ENCODE data around the gene NBEAL2.

Gene NBEAL2

DNA sequence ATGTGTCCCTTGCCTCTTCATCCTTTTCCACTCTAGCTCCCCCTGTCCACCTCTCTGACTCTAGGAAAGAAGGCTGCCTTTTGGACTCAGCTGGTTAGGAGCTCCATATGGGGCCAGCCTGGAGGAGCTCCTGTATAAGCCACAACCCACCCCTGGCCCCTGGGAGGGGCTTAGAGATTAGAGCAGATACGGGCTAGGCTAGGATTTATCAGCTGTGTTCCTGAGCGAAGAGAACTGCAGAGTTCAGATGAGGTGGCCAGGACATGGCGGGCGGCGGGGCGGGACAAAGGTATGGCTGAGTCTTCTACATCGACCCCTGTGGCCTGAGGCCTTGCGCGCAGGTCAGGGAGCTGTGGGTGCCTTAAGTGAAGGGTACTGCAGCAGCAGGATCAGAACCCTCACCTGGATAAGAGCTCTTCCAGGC is 7.9 kb downstream of the NBEAL2 start:
- no peak for DNase-seq

DNA sequence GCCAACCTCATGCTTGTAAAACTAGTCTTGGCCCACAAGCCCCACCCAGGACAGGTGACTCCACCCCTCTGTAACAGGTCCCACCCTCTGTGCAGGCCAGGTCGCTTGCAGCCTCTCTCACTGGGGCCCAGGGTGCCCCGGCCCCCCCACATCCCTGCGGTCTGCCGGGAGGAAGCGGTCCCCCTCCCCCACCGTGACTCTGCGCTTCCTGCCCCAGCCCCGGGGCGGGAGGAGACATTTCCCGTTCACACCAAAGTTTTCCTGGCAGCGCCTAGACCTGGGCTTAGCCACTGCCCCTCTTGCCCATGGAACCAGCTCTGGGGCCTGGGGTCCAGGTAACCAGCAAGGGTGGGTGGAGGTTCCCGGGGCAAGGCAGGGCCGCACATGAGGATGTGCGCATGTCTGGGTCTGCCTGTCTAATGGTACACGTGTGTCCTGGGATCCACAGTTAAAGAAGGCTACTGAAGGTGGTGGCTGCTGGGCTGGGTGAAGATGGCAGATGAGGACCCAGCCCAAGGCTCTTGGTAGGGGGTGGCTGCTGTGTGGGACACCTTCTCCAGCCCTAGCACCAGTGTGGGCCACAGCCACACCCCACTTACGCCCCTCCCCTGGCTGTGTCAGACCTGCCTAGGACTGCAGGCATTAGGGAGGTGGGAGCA is 8.4 kb downstream of the NBEAL2 start:
- DNase-seq, result no peak

DNA sequence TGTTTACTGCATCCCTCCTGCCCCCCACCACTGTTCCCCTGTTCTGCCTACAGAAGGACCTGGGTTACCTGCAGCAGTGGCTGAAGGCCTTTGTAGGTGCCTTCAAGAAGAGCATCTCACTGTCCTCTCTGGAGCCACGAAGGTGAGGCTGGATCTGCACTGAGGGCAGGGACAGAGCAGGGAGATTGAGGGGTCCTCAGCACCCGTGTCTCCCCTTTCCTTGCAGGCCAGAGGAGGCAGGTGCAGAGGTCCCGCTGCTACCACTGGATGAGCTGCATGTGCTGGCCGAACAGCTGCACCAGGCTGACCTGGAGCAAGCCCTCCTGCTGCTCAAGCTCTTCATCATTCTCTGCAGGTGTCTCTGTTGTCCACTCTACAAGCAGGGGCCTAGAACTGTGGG is 9.2 kb downstream of the NBEAL2 start:
- no peak for DNase-seq

DNA sequence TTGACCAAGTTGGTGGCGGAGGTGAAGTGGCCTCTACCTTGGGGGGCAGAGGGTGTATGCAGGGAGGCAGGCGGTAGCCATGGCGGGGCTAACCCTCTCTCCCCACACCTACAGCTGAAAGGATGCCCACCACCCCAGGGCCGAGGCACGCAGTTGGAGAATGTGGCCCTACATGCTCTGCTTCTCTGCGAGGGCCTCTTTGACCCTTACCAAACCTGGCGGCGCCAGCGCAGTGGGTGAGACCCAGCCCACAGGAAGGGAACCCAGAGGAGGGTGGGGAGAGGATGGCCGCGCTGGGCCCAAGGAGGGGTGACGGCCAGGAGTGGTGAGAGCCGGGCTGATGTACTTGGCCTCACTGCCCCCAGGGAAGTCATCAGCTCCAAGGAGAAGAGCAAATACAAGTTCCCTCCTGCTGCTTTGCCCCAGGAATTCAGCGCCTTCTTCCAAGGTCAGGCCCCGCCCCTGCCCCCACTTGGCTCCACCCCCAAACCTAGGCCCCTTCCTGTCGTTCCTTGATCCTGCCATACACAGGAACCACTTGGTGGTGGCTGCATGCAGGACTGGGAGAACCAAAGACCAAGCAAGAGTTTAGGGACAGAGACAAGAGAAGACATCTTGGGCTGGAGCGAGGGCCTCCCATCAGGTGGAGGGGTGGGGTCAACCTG is 9.8 kb downstream of the NBEAL2 start:
- DNase-seq, result no peak

DNA sequence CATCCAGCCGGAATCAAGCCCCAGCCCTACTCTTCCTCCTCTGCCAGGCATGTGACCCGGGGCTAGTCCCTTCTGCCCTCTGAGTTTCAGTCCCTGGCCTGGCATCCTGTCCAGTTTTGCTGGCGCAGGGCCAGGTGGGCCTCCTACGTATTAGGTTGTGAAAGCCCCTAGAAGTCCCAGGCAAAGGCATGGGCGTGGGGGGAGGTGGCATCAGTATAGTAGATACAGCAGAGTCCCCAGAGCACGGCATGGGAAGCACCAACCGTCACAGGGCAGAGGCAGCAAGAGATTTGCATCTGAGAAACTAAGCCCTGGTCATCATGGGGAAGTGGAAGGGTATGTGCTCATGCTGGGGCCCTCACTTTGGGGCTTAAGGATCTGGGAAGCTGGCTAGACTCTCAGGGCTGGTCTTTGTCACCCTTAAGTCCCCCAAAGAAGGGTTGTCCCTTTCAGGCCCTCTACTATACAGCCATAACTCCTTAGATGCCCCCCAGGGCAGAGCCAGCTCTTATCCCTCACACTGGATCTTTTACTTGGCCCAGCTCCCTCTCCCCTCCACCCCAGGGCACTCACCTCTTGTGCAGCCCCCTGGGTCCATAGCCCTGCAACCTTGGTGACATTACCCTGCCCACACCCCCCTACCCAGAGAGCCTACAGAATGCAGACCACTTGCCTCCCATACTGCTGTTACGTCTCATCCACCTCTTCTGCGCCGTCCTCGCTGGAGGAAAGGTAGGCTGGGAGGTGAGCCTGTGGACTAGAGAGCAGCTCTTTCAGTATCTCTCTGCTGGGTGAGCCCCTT is 11.3 kb downstream of the NBEAL2 start:
- DNase-seq, result no peak

DNA sequence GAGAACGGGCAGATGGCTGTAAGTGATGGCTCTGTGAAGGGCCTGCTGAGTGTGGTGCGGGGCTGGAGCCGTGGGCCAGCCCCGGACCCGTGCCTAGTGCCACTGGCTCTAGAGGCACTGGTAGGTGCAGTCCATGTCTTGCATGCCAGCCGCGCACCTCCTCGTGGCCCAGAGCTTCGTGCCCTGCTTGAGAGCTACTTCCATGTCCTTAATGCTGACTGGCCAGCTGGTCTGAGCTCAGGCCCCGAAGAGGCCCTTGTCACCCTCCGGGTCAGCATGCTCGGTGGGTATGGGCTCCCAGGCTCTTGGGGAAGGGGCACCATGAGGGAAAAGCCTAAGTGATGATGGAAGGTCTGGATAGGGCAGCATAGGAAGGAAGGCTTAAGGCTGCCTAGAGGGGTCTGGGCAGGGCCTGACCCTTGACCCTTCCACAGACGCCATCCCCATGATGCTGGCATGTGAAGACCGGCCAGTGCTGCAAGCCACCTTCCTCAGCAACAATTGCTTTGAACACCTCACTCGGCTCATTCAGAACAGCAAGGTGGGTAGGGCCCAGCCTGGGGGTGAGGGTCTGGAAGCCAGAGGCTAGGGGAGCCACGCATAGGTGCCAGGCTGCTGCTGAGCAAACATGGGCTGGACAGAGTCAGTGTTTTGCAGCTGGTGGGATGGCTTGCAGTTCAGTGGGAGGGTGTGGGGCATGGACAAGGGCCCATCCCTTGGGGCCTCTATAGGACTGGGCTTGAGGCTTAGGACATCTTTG is 12.1 kb downstream of the NBEAL2 start:
- DNase-seq, result no peak

DNA sequence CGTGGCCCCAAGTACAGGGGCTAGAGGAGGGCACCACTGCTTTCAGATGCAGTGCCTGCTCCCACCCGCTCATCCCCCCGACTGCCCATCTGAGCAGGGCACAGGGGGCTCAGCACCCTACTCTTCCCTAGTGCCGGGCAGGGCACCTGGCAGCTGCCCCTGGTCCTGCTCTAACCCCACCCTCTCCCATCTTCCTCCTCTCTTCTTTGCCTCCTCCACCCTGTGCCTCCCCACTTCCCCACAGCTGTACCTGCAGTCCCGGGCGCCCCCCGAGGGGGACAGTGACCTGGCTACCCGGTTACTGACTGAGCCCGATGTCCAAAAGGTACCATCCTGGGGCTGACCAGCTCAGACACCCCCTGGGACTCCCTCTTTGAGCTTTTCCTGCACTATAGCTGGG is 12.8 kb downstream of the NBEAL2 start:
- no peak for DNase-seq

DNA sequence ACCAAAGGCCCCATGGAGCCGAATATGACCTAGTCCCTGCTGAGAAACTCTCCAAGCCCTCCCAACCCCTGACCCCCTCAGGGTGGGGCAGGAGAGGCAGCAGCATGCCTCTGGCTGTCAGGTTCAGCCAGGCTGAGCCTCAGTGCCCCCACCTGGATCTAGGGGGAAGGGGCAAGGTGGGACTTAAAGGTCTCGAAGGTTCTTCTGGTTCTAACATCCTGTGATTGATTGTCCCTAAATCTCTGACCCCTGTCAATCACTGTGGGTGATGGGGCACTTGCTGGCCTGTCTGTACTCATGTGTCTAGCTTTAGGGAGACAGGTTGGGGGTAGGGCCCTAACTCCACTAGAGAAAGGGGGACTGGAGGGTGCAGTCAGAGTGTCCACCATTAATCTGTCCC is 13.8 kb downstream of the NBEAL2 start:
- DNase-seq, result no peak

DNA sequence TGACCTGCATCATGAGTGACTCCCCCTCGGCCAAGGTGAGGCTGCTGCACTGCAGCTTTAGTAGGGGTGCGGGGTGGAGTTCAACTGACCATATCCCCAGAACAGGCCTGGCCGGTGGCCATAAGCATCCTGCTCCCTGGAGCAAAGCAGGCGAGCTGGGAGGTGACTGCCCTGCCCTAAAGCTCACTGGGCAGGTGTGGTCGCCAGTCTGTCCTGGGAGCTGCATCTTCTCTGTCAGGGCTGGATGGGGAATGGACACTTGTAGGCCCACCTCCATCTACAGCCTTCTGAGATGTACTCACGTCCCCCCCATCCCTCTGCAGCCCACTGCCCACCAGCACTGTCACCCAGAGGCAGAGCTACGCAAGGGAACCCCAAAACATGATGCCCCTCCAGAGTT is 14.5 kb downstream of the NBEAL2 start:
- DNase-seq, result no peak

DNA sequence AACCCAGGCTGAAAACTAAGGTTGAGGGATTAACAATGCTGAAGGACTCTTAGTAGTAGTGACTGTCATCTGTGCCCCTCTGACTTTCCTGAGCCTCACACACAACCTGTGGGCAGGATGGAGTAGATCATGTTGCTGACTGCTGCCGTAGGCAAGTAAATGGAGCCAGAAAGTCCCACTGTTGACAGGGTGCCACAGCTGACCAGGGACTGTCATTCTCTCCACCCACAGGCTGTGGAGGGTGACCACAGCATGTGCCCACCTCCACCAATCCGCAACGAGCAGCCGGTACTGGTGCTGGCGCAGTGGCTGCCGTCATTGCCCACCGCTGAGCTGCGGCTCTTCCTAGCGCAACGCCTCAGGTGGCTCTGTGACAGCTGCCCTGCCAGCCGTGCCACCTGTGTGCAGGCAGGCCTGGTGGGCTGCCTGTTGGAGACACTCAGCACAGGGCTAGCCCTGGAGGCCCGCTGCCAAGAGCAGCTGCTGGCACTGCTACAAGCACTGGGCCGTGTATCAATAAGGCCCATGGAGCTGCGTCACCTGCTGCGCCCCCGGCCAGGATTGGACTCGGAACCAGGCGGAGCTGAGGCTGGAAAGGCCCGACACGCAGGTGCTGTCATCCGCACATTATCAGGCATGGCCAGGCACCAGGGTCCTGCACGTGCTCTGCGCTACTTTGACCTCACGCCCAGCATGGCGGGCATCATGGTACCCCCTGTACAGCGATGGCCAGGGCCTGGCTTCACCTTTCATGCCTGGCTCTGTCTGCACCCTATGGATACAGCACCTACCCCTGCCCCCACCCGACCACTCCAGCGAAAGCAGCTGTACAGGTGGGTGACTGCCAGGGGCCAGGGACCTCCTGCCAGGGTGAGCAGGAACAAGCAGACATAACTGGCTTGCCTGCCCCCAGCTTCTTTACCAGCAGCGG is 15.6 kb downstream of the NBEAL2 start:
- DNase-seq, result no peak

DNA sequence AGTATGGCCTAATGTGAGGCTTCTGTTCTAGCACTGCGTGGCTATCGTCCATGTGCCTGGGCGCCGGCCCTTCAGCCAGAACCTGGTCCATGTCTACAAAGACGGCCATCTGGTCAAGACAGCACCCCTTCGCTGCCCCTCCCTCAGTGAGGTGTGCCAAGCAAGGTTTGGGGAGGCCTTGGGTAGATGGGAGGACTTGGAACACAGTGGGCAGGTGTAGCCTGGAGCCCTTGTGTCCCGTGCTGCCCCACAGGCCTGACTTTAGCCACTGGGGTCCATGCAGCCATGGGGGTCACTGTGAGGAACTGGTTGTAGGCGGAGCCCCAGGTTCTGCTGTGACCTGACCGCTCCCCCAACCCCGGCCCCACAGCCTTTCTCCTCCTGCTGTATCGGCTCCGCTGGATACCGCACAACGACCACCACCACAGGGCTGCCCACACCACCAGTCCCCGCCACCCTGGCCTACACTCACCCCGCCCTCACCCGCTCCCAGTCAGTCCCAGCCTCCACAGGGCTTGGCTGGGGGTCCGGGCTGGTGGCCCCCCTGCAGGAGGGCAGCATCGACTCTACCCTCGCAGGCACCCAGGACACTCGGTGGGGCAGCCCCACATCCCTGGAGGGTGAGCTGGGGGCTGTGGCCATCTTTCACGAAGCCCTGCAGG is 16.6 kb downstream of the NBEAL2 start:
- DNase-seq, result no peak

DNA sequence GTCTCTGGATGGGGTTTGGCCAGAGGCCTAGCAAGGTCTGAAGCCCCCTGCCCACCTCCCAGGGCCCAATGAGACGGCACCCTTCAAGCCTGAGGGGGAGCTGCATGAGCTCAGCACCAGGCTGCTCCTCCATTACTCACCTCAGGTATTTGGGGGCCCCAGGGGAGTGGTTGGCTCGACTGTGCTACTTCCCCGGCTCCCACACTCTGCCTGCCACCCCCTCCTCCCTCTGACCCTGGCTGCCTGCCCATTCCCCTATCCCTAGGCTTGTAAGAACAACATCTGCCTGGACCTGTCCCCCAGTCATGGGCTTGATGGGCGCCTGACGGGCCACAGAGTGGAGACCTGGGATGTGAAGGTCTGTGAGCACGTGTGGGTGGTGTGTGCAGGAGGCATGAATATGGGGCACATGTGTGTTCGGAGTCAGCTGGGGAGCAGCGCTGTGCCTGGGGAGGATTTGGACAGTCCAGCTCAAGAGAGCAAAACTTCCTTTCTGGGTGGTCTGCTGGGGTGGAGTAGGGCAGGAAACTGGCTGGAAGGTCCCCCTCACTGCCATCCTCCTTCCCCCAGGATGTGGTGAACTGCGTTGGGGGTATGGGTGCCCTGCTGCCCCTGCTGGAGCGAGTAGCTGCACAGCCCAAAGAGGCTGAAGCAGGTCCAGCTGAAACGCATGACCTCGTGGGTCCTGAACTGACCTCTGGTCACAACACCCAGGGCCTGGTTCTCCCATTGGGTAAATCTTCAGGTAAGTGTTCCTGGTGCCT is 17.4 kb downstream of the NBEAL2 start:
- DNase-seq, result no peak

DNA sequence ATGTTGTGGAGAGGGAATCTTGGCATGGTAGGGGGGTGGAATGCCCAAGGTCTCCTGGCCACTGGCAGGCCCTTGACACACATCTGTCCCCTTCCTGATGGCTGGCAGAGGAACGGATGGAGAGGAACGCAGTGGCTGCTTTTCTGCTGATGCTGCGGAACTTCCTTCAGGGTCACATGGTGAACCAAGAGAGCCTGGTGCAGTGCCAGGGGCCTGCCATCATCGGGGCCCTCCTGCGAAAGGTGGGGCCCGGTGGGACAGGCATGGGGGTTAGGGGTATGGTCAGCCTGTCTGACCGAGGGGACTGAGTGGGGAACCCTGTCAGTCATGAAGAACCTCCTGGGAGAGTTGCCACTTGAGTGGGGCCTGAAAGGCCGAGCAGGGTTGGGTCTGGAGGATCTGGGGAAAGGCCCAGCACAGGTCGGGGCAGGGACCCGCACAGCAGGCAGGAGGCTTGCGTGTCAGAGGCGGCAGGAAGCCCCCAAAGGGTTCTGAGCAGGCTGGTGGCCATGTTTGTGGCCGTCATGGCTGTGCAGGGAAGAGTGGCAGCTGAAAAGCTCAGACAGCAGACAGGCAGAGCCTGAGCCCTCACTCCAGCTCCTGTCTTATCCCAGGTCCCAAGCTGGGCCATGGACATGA is 18.1 kb downstream of the NBEAL2 start:
- DNase-seq, result no peak

DNA sequence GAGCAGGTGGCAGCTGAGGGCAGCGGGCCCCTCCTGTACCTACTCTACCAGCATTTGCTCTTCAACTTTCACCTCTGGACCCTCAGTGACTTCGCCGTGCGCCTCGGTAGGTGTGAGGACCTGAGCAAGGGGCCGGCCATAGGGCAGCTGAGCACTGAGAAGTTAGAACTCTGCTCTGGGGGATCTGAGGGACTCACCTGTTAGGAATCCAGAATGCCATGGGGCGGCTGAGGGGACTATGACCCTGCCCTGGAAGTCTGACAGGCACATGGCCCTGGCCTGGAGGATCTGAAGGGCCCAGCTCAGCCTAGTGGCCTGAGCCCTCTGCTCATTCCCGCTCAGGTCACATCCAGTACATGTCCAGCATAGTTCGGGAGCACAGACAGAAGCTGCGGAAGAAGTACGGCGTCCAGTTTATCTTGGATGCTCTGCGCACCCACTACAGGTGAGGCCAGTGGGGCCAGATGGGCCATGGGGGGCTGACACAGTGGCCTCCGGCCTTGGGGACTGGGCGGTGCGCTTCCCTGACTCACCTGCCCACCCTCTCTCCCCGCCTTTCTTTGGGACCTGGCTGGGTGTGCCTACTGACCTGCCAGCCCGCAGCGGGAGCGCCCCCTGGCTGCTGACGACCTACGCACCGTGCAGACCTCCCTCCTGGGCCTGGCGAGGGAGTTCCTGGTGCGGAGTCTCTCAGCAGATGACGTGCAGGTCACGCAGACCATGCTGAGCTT is 18.8 kb downstream of the NBEAL2 start:
- DNase-seq, result no peak

DNA sequence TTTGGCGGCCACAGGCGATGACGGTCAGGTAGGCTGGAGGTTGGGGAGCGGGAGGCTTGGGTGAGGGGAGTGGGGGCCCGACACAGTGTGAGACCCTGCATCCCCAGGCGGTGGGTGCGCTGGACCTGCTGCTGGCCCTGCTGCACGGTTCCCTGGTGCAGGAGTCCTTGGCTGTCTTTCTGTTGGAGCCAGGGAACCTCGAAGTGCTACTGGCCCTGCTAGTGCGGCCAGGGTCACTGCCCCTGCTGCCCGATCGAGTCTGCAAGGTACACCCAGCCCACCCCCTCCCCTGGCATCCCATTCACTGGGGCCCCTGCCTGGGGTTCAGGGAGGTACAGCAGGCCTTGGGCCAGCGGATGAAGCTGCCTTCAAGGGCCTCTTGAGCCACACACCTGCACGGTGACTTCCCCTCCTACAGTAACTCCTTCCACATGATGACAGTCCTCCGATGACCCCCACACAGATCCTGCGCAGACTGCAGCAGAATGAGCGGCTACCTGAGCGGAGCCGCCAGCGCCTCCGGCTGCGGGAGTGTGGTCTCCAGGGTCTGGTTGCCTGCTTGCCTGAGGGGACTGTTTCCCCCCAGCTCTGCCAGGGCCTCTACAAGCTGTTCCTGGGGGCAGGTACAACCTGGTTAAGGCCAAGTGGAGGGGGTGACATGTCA is 19.5 kb downstream of the NBEAL2 start:
- no peak for DNase-seq

DNA sequence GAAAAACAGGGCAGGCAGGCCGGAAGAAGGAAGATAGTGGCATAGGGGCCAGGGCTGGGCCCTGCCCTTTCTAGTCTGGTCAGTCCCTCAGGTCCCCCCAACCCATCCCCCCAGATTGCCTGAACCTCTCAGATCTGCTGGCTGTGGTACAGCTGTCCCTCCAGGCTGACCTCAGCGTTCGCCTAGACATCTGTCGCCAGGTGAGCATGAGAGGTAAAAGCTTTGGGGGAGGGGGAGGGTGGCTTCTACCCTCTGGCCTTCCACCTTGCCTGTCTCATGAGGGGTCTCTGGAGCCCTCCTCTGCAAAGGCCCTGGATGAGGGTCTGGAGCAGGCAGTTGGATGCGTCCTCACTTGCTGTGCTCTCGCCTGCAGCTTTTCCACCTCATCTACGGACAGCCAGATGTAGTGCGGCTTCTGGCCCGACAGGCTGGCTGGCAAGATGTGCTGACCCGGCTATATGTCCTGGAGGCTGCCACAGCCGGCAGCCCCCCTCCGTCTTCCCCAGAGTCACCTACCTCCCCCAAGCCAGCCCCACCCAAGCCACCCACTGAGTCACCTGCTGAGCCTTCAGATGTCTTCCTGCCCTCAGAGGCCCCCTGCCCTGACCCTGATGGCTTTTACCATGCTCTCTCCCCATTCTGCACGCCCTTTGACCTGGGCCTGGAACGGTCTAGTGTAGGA is 20.2 kb downstream of the NBEAL2 start:
- DNase-seq, result no peak

DNA sequence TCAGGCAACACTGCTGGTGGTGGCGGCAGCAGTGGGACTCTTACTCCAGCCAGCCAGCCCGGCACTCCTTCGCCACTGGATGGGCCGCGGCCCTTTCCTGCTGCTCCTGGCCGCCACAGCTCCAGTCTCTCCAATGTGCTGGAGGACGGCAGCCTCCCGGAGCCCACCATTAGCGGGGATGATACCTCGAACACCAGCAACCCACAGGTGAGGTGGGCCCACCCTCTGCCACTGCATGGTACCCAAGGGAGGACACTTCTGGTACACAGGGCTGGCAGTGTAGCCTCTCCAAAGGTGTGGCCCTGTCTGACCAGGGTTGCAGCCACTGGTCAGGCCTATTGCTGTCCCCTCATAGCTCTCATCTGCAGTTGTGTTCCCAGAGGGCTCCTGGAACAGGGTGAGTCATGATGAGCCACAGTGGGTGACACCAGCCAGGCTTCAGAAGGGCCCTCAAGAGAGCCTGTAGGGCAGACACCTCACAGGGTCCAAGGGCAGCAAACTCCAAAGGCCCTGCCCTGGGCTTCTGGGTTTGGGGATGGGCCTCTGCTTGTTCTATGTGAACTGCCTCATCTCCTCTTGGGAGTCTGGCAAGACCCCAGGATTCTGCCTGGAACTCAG is 20.8 kb downstream of the NBEAL2 start:
- DNase-seq, result no peak

Data from COR-L47 (cell line).